SK-N-SH (cell line): ENCODE measurements around the gene AUTS2. TPM values are rescaled to one million over a fixed set of nuclear protein-coding genes. Genes with fewer than 3 reads are reported as not detected.
A peak's percentile ranks its signal among the peaks of the same experiment; 100 is the strongest.

Source experiments
- CTCF ChIA-PET: fragments of 300-600, 350-600 bp; formaldehyde crosslinking; extraction: SDS; loops from one replicate; lab custom pipeline; 2021; lab: Yijun Ruan, JAX
- POLR2A ChIA-PET: fragments of 350-600 bp; sonication (Branson Sonifier 250); formaldehyde crosslinking; extraction: SDS; loops from one replicate; lab custom pipeline; 2020; ENCODE audit warnings: antibody characterized with exemption, inconsistent platforms; lab: Yijun Ruan, JAX
- DNase-seq: peaks from one replicate; pipeline ENCODE4 v3.0.0; 2012
- H2AFZ ChIP-seq: fragments of 200-600 bp; sonication (generic); 2 replicates; pipeline ENCODE4 v1.8.1; 2016; ENCODE audit warnings: antibody characterized with exemption, mild to moderate bottlenecking, low read depth
- H3F3A ChIP-seq: fragments of 200-600 bp; sonication (generic); replicated peaks from 2 replicates; pipeline ENCODE3; 2016; ENCODE audit warnings: antibody characterized with exemption, mild to moderate bottlenecking; ENCODE audit not compliant: insufficient read depth
- H3K27ac ChIP-seq, 2 experiments: fragments of 200-500 bp in 1 of 2; fragments of 200-600 bp in 1 of 2; sonication (Bioruptor generic) in 1 of 2; sonication (generic), shearing (Covaris generic) in 1 of 2; 2 replicates each; pipeline versions ENCODE4 v1.5.1 to v1.6.1; 2014 to 2016; ENCODE audit warnings: low read depth in 2 of 2, inconsistent platforms in 1 of 2, low read length in 1 of 2, mild to moderate bottlenecking in 1 of 2, mixed read lengths in 1 of 2
- H3K27me3 ChIP-seq: fragments of 200-600 bp; sonication (generic), shearing (Covaris generic); 2 replicates; pipeline ENCODE4 v1.6.1; 2016; ENCODE audit warnings: mixed run types; ENCODE audit not compliant: insufficient read depth
- H3K36me3 ChIP-seq, 2 experiments: fragments of 200-500 bp in 1 of 2; fragments of 200-600 bp in 1 of 2; sonication (Bioruptor generic) in 1 of 2; sonication (generic) in 1 of 2; replicated peaks in 1 of 2; 2 replicates each; pipeline versions ENCODE3 to v1.5.1; 2014 to 2016; ENCODE audit warnings: low read length in 1 of 2, mild to moderate bottlenecking in 1 of 2; ENCODE audit not compliant: insufficient read depth in 2 of 2, control insufficient read depth in 1 of 2
- H3K4me1 ChIP-seq, 2 experiments: fragments of 200-500 bp in 1 of 2; fragments of 200-600 bp in 1 of 2; sonication (Bioruptor generic) in 1 of 2; sonication (generic), shearing (Covaris generic) in 1 of 2; 2 replicates each; pipeline versions ENCODE4 v1.5.1 to v1.6.1; 2014 to 2016; ENCODE audit warnings: low read depth in 1 of 2, low read length in 1 of 2, mixed run types in 1 of 2; ENCODE audit not compliant: insufficient read depth in 2 of 2, control insufficient read depth in 1 of 2
- H3K4me2 ChIP-seq: fragments of 200-600 bp; sonication (generic), shearing (Covaris generic); 2 replicates; pipeline ENCODE4 v1.6.1; 2017; ENCODE audit warnings: mixed run types
- H3K4me3 ChIP-seq, 2 experiments: fragments of 200-500 bp in 1 of 2; fragments of 200-600 bp in 1 of 2; sonication (Bioruptor generic) in 1 of 2; sonication (generic), shearing (Covaris generic) in 1 of 2; 2 replicates each; pipeline versions ENCODE4 v1.5.1 to v1.8.1; 2014 to 2016; ENCODE audit warnings: low read depth in 2 of 2, inconsistent platforms in 1 of 2, low read length in 1 of 2, mild to moderate bottlenecking in 1 of 2, mixed read lengths in 1 of 2, moderate library complexity in 1 of 2
- H3K79me2 ChIP-seq: fragments of 200-600 bp; sonication (generic); 2 replicates; pipeline ENCODE4 v1.8.1; 2017; ENCODE audit warnings: mild to moderate bottlenecking; ENCODE audit not compliant: insufficient read depth
- H3K9ac ChIP-seq: fragments of 200-600 bp; sonication (generic); 2 replicates; pipeline ENCODE4 v1.6.1; 2017; ENCODE audit warnings: mixed run types
- H3K9me2 ChIP-seq: fragments of 200-600 bp; sonication (generic); 2 replicates; pipeline ENCODE4 v1.6.1; 2017; ENCODE audit warnings: mixed run types
- H3K9me3 ChIP-seq: fragments of 200-600 bp; sonication (generic); 2 replicates; pipeline ENCODE4 v1.6.1; 2017; ENCODE audit warnings: mixed run types, mild to moderate bottlenecking, moderate library complexity
- H4K20me1 ChIP-seq: fragments of 200-600 bp; sonication (generic); 2 replicates; pipeline ENCODE4 v1.6.1; 2017; ENCODE audit warnings: mild to moderate bottlenecking, mixed run types; ENCODE audit not compliant: insufficient read depth
- CTCF ChIP-seq: fragments of 200-600 bp; sonication (generic); IDR thresholded peaks from 2 replicates; pipeline ENCODE4 v1.6.1; 2017; ENCODE audit warnings: antibody characterized with exemption, mild to moderate bottlenecking, moderate library complexity
- ELF1 ChIP-seq: IDR thresholded peaks from 2 replicates; pipeline ENCODE4 v1.4.0; 2012
- GATA2 ChIP-seq: sonication (generic); formaldehyde crosslinking; IDR thresholded peaks from 2 replicates; pipeline ENCODE4 v1.5.0; 2020; ENCODE audit warnings: mild to moderate bottlenecking, missing genetic modification reagents
- IRF3 ChIP-seq: fragments of 150-350 bp; IDR thresholded peaks from 2 replicates; pipeline ENCODE4 v1.6.1; 2016; ENCODE audit warnings: mild to moderate bottlenecking, low read depth, low read length
- MAX ChIP-seq: IDR thresholded peaks from 2 replicates; pipeline ENCODE4 v1.4.0; 2012; ENCODE audit warnings: low read depth
- MEF2A ChIP-seq: IDR thresholded peaks from 2 replicates; pipeline ENCODE4 v1.4.0; 2012; ENCODE audit warnings: low read depth, borderline replicate concordance
- NFIC ChIP-seq: IDR thresholded peaks from 2 replicates; pipeline ENCODE4 v1.4.0; 2012; ENCODE audit warnings: borderline replicate concordance
- POLR2AphosphoS5 ChIP-seq: IDR thresholded peaks from 2 replicates; pipeline ENCODE4 v1.6.1; 2012; ENCODE audit warnings: low read depth, low read length
- RAD21 ChIP-seq: IDR thresholded peaks from 2 replicates; pipeline ENCODE4 v1.6.1; 2012; ENCODE audit warnings: mild to moderate bottlenecking, low read length
- REST ChIP-seq: IDR thresholded peaks from 2 replicates; pipeline ENCODE4 v1.6.1; 2012; ENCODE audit warnings: mild to moderate bottlenecking, low read depth, low read length, moderate library complexity
- RXRA ChIP-seq: IDR thresholded peaks from 2 replicates; pipeline ENCODE4 v1.4.0; 2012; ENCODE audit warnings: low read depth, mild to moderate bottlenecking, borderline replicate concordance
- SIN3A ChIP-seq: IDR thresholded peaks from 2 replicates; pipeline ENCODE4 v1.6.1; 2012; ENCODE audit warnings: low read depth, mild to moderate bottlenecking, low read length, moderate library complexity, borderline replicate concordance
- TAF1 ChIP-seq: IDR thresholded peaks from 2 replicates; pipeline ENCODE4 v1.6.1; 2012; ENCODE audit warnings: low read depth, mild to moderate bottlenecking, low read length, moderate library complexity, borderline replicate concordance
- TCF12 ChIP-seq: IDR thresholded peaks from 2 replicates; pipeline ENCODE4 v1.4.0; 2012
- YY1 ChIP-seq: IDR thresholded peaks from 2 replicates; pipeline ENCODE4 v1.4.0; 2012; ENCODE audit warnings: low read depth, mild to moderate bottlenecking
- ZBTB33 ChIP-seq: IDR thresholded peaks from 2 replicates; pipeline ENCODE4 v1.4.0; 2012; ENCODE audit warnings: low read depth, borderline replicate concordance
- WGBS: methylation state at CpG from one replicate; pipeline ENCODE4 v1.1.6; 2017; ENCODE audit warnings: low lambda C conversion rate; 5-methylcytosine and 5-hydroxymethylcytosine counted together
- polyA plus RNA-seq, 3 experiments: library from polyadenylated mRNA; depleted of rRNA; stranded (reverse); fragments of >200 nt; gene quantifications; 2 replicates each; pipeline ENCODE4 v1.2.3, GENCODE V29; 2012

AUTS2 gene
- polyA plus RNA-seq, 1 of the 3 experiments (the other 2 are of a cell fraction) = 15.6 TPM

- TF ChIP-seq ZBTB33 = no peak
- no peak for TF ChIP-seq SIN3A
- TF ChIP-seq MEF2A = no peak
- no peak for TF ChIP-seq POLR2AphosphoS5
- TF ChIP-seq CTCF = no peak
- TF ChIP-seq TAF1 = no peak
- no peak for TF ChIP-seq RAD21
- no peak for TF ChIP-seq IRF3
- TF ChIP-seq MAX = no peak
- TF ChIP-seq ELF1 = no peak
- TF ChIP-seq, all 33 proteins: peak for 0
These were observed 998.3 kb downstream of the AUTS2 start (continued) for GRCh38 chr7:70596598-70596913.

GRCh38 chr7:70597066-70597465 is 998.8 kb downstream of the AUTS2 start:
- Histone ChIP-seq H3K79me2 (no peaks in the 10 kb centered on the region), H2AFZ (no peak overlapping the region), H3F3A (no peaks in the 10 kb centered on the region), H3K36me3 (no peaks in the 10 kb centered on the region), H3K4me1 (peaks cover 0 to 27% of the 10 kb centered on the region in 2 experiments; a peak in 2 of 4 replicates), H3K9ac (no peak overlapping the region), H3K9me3 (peaks cover 2% of the 10 kb centered on the region; the same call in 1 of the 2 replicates), H3K9me2 (no peaks in the 10 kb centered on the region), H3K27me3 (no peaks in the 10 kb centered on the region), H4K20me1 (no peaks in the 10 kb centered on the region), H3K4me3 (no peak overlapping the region; a peak in 1 of 4 replicates), H3K4me2 (0 out of 2 replicates have a peak overlapping the region, but pooled peaks have one; percentile 76), H3K27ac (no peak overlapping the region)
- no peak for TF ChIP-seq REST
- TF ChIP-seq TCF12 = no peak
- TF ChIP-seq NFIC = no peak
- no peak for TF ChIP-seq YY1
- TF ChIP-seq CTCF = no peak
- TF ChIP-seq GATA2 = no peak
- TF ChIP-seq RXRA = no peak
- ChIA-PET CTCF (interaction anchor here (0.7 to 12.3 kb wide), 7 partner anchors 9 to 555 kb away, joined by 3 to 97 read pairs (median 3); no protein-coding TSS in a partner anchor), POLR2A (no interaction called here)
- 72% methylated on average over 5 of the region's 5 CpGs for WGBS
- DNase-seq = no peak
